LHCN-M2 (cell line): ENCODE measurements around the gene GTF3C2. TPM values are rescaled to one million over a fixed set of nuclear protein-coding genes. Genes with fewer than 3 reads are reported as not detected.
A peak's percentile ranks its signal among the peaks of the same experiment; 100 is the strongest.
"Not testable (repeated sequence)": the region's sequence is repeated elsewhere in the genome, so short reads cannot be mapped to it uniquely, and the experiment has no call there.

Experiments
- DNase-seq: peaks from one replicate; pipeline ENCODE4 v3.0.0-alpha.2; 2012; ENCODE audit warnings: low read depth
- total RNA-seq: library from RNA; depleted of rRNA; stranded (reverse); fragments of >200 nt; gene quantifications from 2 replicates; pipeline ENCODE4 v1.2.3, GENCODE V29; 2014

Gene GTF3C2
- total RNA-seq, 1 experiment from 2014 or later, result 42.3 TPM

GRCh38 chr2:27375513-27376099 is 19.0 kb upstream of the GTF3C2 start:
- DNase-seq, result no peak

DNA sequence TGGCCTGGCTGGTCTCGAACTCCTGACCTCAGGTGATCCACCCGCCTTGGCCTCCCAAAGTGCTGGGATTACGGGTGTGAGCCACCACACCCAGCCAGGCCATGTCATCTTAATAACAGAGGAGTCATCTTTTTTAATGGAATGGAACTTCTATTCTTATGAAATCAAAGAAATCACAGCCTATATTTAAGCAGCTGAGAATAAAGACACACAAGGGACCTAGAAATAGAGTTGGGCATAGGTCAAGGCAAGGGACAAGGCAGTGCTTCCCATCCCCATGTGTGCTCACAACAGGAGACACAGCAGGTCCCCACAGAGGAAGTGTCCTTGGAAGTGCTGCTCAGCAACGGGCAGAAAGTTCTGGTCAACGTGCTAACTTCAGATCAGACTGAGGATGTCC is 17.0 kb upstream of the GTF3C2 start:
- DNase-seq, result no peak

DNA sequence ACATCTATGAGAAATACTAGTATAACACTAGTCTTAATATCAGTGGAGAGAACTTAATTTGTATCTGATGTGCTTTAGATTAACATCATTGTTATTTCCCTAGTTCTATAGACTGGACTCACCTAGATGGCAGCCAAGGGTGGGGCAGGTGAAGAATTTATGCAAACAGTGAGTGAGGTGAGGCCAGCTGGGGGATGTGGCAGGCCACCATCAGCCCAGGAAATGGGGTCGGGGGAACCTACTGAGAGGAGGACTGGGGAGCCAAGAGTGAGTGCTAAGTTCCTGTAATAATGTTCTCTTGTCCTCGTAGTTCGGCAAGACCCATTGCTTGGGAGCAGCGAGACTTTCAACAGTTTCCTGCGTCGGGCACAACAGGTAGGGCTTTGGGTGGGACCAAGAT is 16.4 kb upstream of the GTF3C2 start:
- DNase-seq, result no peak

DNA sequence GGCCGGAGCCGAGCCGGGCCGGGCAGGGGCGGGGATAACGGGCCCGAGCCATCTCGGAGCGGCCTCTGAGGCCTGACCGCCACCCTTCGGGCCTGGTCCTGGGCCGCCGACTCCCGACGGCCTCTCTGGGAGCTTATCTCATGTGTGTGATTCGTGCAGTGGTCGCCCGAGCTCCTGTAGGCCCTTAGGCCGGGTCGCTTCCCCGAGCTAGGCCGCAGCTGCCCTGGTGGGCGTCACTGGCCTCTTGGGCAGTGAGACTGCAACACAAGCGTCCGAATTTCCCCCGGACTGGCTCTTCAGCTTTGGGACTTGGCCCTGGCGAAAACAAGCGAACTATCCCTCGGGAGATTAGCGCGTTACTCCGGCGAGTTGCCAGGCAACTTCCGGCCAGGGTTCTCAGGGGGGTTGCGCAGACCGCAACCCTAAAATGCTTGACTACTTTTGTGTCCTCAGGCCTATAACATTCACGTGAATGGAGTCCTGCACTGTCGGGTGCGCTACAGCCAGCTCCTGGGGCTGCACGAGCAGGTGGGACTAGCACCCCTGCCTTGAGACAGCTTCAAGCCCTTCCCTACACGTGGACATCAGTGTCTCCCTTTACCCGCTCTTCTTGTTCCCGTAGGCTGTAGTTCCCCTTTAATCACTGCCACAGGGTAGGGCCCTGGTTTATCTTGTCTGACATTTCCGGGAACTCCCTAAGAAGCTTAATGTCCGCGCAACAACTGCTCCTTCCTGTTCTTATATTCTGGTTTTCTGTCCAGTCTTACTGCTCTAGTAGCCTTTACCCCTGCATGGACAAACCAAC is 14.5 kb upstream of the GTF3C2 start:
- peak; percentile 64 for DNase-seq

DNA sequence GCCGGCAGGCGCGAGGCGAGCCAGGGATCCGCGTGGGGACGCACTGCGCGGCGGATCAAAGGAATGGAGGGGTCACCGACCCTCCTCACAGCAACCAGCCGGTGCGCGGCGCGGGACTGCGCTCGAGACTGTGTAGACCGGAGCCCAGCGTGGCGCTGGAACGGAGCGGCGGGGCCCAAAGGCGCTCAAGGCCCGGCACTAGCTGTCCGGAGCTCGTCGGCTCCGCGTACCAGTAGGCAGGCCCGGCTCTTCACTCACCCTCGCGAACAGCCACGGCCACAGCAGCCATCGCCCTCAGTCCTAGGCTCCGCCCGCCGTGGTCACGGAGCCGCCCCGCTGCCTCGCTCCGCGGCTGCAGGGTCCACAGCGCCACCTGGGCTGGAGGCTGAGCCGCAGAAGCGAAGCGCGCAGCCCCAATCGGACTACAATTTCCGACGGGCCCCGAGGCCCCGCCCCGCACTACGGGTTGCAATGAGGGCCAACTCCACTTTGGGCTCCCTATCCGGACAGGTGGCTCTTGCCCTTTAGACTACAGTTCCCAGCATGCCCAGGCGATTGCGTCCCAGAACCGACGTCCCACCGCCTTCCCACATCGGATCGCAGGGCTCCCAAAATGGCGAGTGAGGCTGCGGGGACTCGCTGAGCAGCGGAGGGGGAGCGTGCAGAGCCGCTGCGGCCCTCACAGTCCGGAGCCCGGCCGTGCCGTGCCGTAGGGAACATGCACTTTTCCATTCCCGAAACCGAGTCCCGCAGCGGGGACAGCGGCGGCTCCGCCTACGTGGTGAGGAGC is 13.7 kb upstream of the GTF3C2 start, which contains the start of the genes EIF2B4 and SNX17:
TSS of gene EIF2B4 (minus strand) at position 313 of the 790 bp plus-strand sequence. CDS start at position 289, 24 bp downstream.
TSS of gene SNX17 (plus strand) at position 591 of the 790 bp plus-strand sequence. CDS start at position 719, 128 bp downstream.
- DNase-seq, result peak; percentile 99

DNA sequence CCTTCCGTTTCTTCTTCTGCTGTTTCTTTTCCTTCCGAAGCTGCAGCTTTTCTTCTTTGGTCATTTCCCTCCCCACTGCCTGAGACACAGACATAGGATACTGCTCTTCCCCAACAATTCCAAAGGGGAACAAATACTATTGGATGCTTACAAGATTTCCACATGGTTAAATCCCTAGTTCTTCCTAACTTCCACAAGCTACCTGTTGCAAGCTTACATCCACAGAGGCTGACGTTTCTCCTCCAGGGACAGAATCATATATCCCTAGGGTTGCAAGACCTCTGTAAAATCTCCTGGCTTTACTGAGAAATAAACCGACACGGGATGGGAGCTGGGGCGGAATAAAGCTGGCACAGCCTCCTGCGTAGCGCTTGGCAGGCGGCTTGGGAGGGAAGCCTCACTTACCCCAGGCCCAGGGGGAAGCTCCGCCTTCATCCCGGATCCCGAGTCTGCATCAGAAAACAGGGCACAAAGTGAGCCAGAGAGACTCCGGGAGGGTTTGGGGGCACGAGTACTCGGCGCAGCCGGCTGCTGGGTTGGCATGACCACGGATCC is 13.0 kb upstream of the GTF3C2 start:
- no peak for DNase-seq

- no peak for DNase-seq
Measured at GRCh38 chr2:27363933-27364332, 7.4 kb upstream of the GTF3C2 start.

GRCh38 chr2:27362678-27363420 is 6.3 kb upstream of the GTF3C2 start:
- no peak for DNase-seq

- DNase-seq, result peak; percentile 60
Measured at GRCh38 chr2:27356056-27356381, 545 bp downstream of the GTF3C2 start.

GRCh38 chr2:27354597-27354927 is 2.0 kb downstream of the GTF3C2 start:
- DNase-seq, result no peak

- peak; percentile 79 for DNase-seq
Measured at GRCh38 chr2:27353762-27354596, 2.6 kb downstream of the GTF3C2 start.

- DNase-seq, result not testable (repeated sequence)
Measured at GRCh38 chr2:27353386-27353761, 3.2 kb downstream of the GTF3C2 start.

GRCh38 chr2:27351802-27352598 is 4.6 kb downstream of the GTF3C2 start:
- DNase-seq, result no peak

- DNase-seq, result no peak
Measured at GRCh38 chr2:27350106-27350693, 6.4 kb downstream of the GTF3C2 start.

DNA sequence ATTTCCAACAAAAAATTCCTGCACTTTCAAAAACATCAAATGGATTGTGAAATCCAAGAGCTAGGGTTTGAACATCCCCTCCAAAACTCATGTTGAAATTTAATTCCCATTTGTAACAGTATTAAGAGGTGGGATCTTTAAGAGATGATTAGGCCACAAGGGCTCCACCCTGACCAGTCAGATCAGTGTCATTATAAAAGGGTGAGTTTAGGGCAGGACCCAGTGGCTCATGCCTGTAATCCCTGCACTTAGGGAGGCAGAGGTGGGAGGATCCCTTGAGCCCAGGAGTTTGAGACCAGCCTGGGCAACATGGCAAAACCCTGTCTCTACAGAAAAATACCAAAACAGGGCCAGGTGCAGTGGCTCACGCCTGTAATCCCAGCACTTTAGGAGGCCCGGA is 8.9 kb downstream of the GTF3C2 start:
- DNase-seq, result peak; percentile 11

DNA sequence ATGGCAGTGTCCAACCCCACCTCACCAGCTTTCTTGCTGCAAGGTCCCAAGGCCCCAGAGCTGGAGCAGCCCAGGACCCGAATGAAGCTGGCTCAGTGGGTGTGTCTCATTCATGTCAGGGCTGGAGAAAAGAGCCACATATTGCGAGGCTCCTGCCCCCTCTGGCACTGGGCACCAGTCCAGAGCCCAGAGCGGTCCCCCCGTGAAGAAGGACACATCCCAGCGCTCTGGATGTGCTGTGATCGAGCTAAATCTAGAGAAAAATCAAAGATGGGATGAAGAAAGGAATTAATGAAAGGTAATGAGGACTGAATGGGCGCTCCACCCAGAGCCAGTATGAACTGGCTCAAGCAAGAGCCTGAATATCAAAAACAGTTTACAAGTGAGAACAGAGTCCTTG is 20.4 kb downstream of the GTF3C2 start:
- no peak for DNase-seq

GRCh38 chr2:27335311-27335710 is 21.3 kb downstream of the GTF3C2 start:
- no peak for DNase-seq

GRCh38 chr2:27324720-27325119 is 31.8 kb downstream of the GTF3C2 start:
- DNase-seq, result no peak

- DNase-seq, result no peak
Measured at GRCh38 chr2:27323596-27324285, 32.8 kb downstream of the GTF3C2 start.
